Measurements from ENCODE around the gene SSUH2.
A peak's percentile ranks its signal among the peaks of the same experiment; 100 is the strongest.

Gene SSUH2

DNA sequence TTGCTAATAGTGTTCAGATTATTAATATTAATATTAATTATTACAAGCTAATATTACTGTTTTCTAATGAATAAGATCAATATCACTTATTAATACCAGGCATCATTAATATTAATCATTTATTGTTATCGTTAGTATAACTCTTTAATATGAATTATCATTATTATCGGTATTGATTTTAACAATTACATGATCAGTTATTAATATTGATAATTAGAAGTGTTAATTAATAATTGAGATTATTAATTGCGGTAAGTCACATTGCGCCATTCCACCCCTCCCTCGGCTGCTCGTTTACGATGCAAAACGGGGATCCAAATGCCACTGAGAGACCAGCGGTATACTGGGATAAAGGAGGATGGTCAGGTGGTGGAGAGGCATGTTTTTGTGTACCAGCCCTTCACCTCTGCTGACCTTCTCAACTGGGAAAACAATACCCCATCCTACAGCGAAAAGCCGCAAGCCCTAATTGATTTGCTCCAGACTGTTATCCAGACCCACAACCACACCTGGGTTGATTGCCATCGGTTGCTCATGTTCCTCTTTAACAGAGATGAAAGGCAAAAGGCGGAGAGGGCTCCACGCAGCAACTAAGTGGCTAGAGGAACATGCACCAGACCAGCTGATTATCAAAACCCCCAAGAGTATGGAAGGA is 28.6 kb upstream of the SSUH2 start:
- H3K36me3 ChIP-seq (ENCODE audit: insufficient read depth, low read length), result no peaks in the 10 kb centered on the region
- no peak overlapping the region for H3K27ac ChIP-seq (ENCODE audit: low read depth, low read length)
- H3K27me3 ChIP-seq (ENCODE audit: insufficient read depth, low read length), result peaks cover 14% of the 10 kb centered on the region
- no peak overlapping the region for H3K9ac ChIP-seq (ENCODE audit: low read depth, low read length)
- no peaks in the 10 kb centered on the region for H3K9me3 ChIP-seq (ENCODE audit: insufficient read depth, low read depth, low read length)
- WGBS, result 92% methylated on average over 12 of the region's 14 CpGs
- no peaks in the 10 kb centered on the region for H3K4me1 ChIP-seq (ENCODE audit: insufficient read depth, low read length)
- no peak overlapping the region for H3K4me3 ChIP-seq (ENCODE audit: low read length)

DNA sequence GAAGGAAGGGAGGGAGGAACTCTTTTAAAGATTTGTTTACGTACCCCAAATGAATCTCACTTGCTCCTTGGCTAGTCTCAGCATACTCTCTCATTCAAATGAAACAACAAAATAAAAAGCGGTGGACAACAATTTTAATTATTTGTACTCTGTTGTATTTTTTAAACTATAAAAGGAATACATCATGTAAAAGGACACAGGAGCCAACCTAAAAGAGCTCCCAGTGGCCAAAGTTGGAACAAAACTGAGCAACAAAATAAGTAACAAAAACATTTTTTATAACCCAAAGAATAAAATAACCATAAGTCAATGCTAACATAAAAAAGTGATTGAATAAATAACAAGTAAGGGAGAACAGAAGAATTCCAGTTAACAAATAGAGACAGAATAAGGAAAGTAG is 24.4 kb upstream of the SSUH2 start:
- Histone ChIP-seq H3K9me3 (ENCODE audit: insufficient read depth, low read depth, low read length) (no peaks in the 10 kb centered on the region), H3K27ac (ENCODE audit: low read depth, low read length) (no peak overlapping the region), H3K4me3 (ENCODE audit: low read length) (no peak overlapping the region), H3K27me3 (ENCODE audit: insufficient read depth, low read length) (peaks cover 14% of the 10 kb centered on the region; the same call in 1 of the 2 replicates), H3K36me3 (ENCODE audit: insufficient read depth, low read length) (no peaks in the 10 kb centered on the region), H3K4me1 (ENCODE audit: insufficient read depth, low read length) (peaks cover 3% of the 10 kb centered on the region; the same call in 1 of the 2 replicates), H3K9ac (ENCODE audit: low read depth, low read length) (no peak overlapping the region)
- 100% methylated on average over 1 of the region's 2 CpGs for WGBS

DNA sequence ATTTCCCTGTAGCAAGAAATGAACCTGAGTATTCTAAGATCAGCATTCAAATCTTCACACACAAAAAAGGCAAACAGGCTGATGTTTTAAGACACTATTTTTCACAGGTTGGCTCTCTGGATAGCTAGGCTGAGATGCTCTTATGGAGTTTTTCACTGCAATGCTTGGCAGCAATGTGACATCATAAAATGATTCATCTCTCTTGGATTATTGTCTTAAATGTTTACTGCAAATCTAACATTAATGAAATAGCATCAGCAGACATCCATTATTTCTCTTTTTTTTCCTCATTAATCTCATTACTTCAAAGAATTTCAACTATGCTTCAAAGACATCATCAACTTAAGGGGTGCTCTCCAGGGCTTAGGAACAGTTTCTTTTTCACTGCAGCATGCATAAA is 23.6 kb upstream of the SSUH2 start:
- Histone ChIP-seq H3K27me3 (ENCODE audit: insufficient read depth, low read length) (peaks cover 14% of the 10 kb centered on the region; the same call in 1 of the 2 replicates), H3K36me3 (ENCODE audit: insufficient read depth, low read length) (no peaks in the 10 kb centered on the region), H3K9ac (ENCODE audit: low read depth, low read length) (no peak overlapping the region), H3K27ac (ENCODE audit: low read depth, low read length) (no peak overlapping the region), H3K9me3 (ENCODE audit: insufficient read depth, low read depth, low read length) (no peaks in the 10 kb centered on the region), H3K4me1 (ENCODE audit: insufficient read depth, low read length) (peaks cover 3% of the 10 kb centered on the region; the same call in 1 of the 2 replicates), H3K4me3 (ENCODE audit: low read length) (no peak overlapping the region)

DNA sequence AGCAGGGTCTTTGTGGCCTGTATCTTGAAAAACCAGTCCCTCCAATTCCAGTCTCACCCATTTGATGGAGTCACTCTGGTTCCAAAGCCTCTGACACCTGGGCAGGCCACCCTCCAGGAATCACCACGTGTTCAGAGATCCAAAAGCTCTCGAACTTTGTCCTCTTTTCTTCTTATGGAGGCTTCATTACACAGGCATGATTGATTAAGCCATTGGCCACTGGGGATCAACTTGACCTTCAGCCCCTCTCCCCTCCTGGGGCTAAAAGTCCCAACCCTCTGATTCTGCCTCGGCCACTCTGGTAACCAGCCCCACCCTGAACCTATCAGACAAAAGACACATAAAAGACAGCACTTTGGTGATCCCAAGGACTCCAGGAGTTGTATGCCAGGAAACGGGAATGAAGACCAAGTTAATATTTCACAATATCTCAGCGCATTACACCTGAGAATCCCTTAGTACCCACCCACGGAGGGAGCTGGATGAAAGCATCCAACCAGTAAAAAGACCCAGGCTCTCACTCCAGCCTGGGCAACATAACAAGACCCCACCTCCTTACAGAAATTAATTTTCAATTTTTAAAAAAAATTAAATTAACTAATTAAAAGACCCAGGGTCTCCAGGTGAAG is 23.0 kb upstream of the SSUH2 start:
- Histone ChIP-seq H3K4me1 (ENCODE audit: insufficient read depth, low read length) (peaks cover 5% of the 10 kb centered on the region; the same call in 1 of the 2 replicates), H3K9me3 (ENCODE audit: insufficient read depth, low read depth, low read length) (no peaks in the 10 kb centered on the region), H3K4me3 (ENCODE audit: low read length) (no peak overlapping the region), H3K9ac (ENCODE audit: low read depth, low read length) (no peak overlapping the region), H3K27ac (ENCODE audit: low read depth, low read length) (no peak overlapping the region), H3K36me3 (ENCODE audit: insufficient read depth, low read length) (no peaks in the 10 kb centered on the region), H3K27me3 (ENCODE audit: insufficient read depth, low read length) (peaks cover 14% of the 10 kb centered on the region; the same call in 1 of the 2 replicates)
- WGBS, result 90% methylated on average over 6 of the region's 6 CpGs

DNA sequence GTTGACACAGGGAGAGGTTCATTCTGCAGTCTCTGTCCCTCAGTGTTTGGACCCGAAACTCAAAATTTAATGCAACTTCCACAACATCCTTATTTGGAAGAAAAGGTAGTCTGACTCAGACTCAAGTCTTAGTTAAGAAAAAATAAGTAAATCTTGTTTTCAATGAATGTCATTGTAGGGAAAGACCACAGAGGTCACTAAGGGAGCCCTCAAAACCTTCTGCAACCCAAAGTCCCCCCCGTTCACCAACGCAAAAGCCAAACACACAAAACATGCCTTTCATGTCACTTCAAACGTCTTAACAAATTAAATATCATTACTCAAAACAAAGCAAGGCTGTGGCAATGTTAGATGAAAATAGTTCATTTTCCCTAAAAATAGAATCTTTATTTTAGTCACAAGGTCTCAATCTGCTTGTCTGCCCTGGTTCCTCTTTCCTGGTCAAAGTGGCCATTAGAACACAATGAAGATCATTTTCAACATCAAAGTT is 20.9 kb upstream of the SSUH2 start:
- no peak overlapping the region for H3K9ac ChIP-seq (ENCODE audit: low read depth, low read length)
- peaks cover 10% of the 10 kb centered on the region; the same call in 1 of the 2 replicates for H3K27me3 ChIP-seq (ENCODE audit: insufficient read depth, low read length)
- H3K9me3 ChIP-seq (ENCODE audit: insufficient read depth, low read depth, low read length), result no peaks in the 10 kb centered on the region
- no peak overlapping the region for H3K27ac ChIP-seq (ENCODE audit: low read depth, low read length)
- H3K4me1 ChIP-seq (ENCODE audit: insufficient read depth, low read length), result peaks cover 5% of the 10 kb centered on the region; the same call in 1 of the 2 replicates
- H3K4me3 ChIP-seq (ENCODE audit: low read length), result no peak overlapping the region
- no peaks in the 10 kb centered on the region for H3K36me3 ChIP-seq (ENCODE audit: insufficient read depth, low read length)
- 100% methylated on average over 4 of the region's 4 CpGs for WGBS

DNA sequence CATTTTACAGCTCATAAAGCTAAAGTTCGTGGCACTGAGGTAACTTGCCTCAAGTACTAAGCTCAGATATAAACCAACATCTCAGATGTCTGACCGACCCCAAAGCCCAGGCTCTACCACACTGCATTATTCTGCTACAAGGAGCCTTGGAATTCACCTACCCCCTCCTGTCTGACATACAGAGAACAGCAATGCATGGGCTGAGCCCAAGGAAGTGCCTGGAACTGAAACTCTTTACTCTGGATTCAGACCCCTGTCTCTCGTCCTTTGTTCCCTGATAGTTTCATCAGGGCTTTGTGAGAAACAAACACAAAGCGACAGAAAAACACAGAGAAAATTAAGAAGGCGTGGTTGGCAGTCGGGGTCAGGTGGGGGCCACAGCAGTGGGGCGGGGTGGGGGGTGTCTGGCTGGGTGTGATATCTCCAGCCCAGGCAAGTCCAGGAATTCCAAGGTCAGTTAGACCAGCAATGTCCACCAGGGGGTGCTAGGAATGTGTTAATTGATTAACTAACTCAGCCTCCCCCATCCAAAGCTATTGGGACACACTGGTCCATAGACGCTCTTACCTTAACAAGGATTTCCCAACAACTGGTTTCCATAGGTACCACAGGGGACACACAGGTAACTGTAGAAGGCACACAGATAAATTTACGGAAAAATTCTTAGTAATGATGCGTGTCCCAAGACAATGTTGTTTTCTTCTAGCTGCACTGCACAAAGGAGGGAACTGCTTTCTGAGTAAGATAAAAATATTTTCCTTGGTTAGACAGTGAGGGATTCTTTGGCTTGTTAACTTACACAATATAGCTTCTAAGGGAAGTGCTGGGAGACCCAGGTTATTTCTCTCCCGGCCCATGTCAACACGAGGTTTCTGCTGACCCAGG is 18.8 kb upstream of the SSUH2 start:
- no peaks in the 10 kb centered on the region for H3K9me3 ChIP-seq (ENCODE audit: insufficient read depth, low read depth, low read length)
- no peak overlapping the region for H3K4me3 ChIP-seq (ENCODE audit: low read length)
- H3K27ac ChIP-seq (ENCODE audit: low read depth, low read length), result no peak overlapping the region
- no peaks in the 10 kb centered on the region for H3K36me3 ChIP-seq (ENCODE audit: insufficient read depth, low read length)
- 54% methylated on average over 12 of the region's 12 CpGs for WGBS
- H3K4me1 ChIP-seq (ENCODE audit: insufficient read depth, low read length), result peaks cover 9% of the 10 kb centered on the region; the same call in 1 of the 2 replicates
- no peaks in the 10 kb centered on the region for H3K27me3 ChIP-seq (ENCODE audit: insufficient read depth, low read length)
- no peak overlapping the region for H3K9ac ChIP-seq (ENCODE audit: low read depth, low read length)

DNA sequence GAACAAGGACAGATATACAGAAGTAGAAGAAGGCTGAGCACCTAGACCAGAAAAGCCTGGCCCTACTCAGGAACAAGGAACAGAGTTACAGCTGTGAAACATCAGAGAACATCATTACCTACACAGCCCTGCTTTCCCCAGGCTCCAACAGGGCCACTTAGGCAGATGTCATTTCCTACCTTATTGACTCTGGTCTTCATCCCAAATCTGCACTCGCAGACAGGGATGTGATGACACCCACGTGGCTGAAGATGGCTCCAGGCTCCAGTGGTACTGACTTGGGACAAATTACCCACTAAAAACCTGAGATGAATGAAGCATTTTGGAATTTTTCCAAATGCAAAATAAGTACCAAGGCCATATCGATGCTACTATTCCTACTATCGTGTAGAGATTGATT is 18.0 kb upstream of the SSUH2 start:
- 81% methylated on average over 4 of the region's 4 CpGs for WGBS
- Histone ChIP-seq H3K36me3 (ENCODE audit: insufficient read depth, low read length) (no peaks in the 10 kb centered on the region), H3K4me1 (ENCODE audit: insufficient read depth, low read length) (peaks cover 9% of the 10 kb centered on the region; the same call in 1 of the 2 replicates), H3K9me3 (ENCODE audit: insufficient read depth, low read depth, low read length) (no peaks in the 10 kb centered on the region), H3K27me3 (ENCODE audit: insufficient read depth, low read length) (no peaks in the 10 kb centered on the region), H3K27ac (ENCODE audit: low read depth, low read length) (no peak overlapping the region), H3K9ac (ENCODE audit: low read depth, low read length) (no peak overlapping the region), H3K4me3 (ENCODE audit: low read length) (no peak overlapping the region)

DNA sequence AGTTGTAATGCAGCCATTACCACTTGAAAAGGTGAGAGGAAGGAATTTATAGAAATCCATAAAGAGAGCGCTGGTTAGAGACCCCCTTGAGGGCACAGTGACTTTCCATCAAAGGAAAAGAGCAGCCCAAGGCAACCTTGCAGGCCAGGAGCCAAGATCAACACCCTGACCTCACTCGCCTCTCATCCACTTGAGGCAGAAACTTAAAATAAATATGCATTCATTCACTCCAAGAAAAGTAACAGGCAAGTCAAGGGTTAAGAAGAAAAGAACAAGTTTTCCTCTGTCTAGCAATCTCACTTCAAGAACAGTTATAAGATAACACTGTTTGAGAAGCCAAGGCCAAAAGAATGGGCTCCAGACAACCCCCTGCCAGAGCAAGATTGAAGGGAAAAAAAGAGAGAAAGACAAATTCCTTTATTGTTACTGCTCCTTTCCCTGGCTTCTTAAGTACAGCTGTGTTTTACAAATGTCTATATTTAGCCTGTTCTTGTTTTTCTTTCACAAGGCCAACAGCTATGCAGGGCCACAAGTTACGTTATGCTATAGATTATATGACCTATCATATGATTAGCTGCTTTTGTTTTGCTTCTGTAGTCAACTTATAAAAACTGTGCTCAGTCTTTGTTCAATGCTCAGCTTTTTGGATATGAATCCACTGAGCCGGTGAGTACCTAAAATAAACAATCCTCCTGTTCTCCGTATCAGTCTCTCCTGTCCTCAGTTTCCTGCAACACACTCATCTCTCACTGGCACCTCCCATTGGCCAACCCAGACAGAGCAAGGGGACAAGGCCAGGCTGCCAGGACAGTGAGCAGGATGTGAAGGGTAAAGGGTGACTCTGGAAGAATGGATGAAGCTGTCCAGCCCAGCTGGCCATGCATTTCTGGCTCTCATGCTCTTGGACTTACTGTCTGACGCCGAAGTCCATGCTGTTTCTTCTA is 15.8 kb upstream of the SSUH2 start:
- H3K9ac ChIP-seq (ENCODE audit: low read depth, low read length), result no peak overlapping the region
- peaks cover 9% of the 10 kb centered on the region; the same call in 1 of the 2 replicates for H3K4me1 ChIP-seq (ENCODE audit: insufficient read depth, low read length)
- peak overlapping the region; percentile 39; the same call in 1 of the 2 replicates for H3K27ac ChIP-seq (ENCODE audit: low read depth, low read length)
- 72% methylated on average over 6 of the region's 7 CpGs for WGBS
- H3K27me3 ChIP-seq (ENCODE audit: insufficient read depth, low read length), result no peaks in the 10 kb centered on the region
- H3K4me3 ChIP-seq (ENCODE audit: low read length), result no peak overlapping the region
- H3K36me3 ChIP-seq (ENCODE audit: insufficient read depth, low read length), result no peaks in the 10 kb centered on the region
- H3K9me3 ChIP-seq (ENCODE audit: insufficient read depth, low read depth, low read length), result no peaks in the 10 kb centered on the region

DNA sequence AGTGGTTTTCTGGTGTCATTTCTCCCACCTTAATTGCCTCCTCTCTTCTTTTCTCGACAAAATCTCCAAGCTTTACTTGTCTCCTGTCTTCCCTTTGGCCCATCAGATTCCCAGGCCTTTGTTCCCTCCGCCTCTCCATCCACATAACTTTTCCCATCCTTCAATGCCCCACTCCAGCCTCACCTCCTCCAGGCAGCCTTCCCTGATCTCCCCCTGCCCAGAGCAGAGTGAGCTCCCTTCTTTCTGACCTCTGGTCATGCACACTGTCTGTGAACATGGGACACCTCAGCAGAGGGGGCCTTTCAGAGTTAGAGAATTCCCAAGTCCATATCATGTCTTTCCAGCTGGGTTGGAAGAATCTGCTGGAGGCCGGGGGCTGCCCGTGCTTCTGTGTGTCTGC is 14.6 kb upstream of the SSUH2 start:
- Histone ChIP-seq H3K27ac (ENCODE audit: low read depth, low read length) (no peak overlapping the region), H3K9ac (ENCODE audit: low read depth, low read length) (no peak overlapping the region), H3K4me1 (ENCODE audit: insufficient read depth, low read length) (peaks cover 6% of the 10 kb centered on the region; the same call in 1 of the 2 replicates), H3K9me3 (ENCODE audit: insufficient read depth, low read depth, low read length) (0 out of 2 replicates have a peak, but pooled peaks cover under 1% of the 10 kb centered on the region), H3K4me3 (ENCODE audit: low read length) (no peak overlapping the region), H3K36me3 (ENCODE audit: insufficient read depth, low read length) (no peaks in the 10 kb centered on the region), H3K27me3 (ENCODE audit: insufficient read depth, low read length) (no peaks in the 10 kb centered on the region)
- WGBS, result 92% methylated on average over 4 of the region's 4 CpGs

Data from HUES64 (cell line).